Smooth muscle cell (in vitro differentiated cells): ENCODE results near the gene ORMDL2. TPM values are rescaled to one million over a fixed set of nuclear protein-coding genes. Genes with fewer than 3 reads are reported as not detected.
"Not testable (repeated sequence)": the region's sequence is repeated elsewhere in the genome, so short reads cannot be mapped to it uniquely, and the experiment has no call there.

Experiments
- DNase-seq: peaks from one replicate; lab custom pipeline; 2025; ENCODE audit not compliant: unreplicated experiment; lab: John Stamatoyannopoulos, UW
- H2AFZ ChIP-seq: fragments of 200-600 bp; sonication (generic); 2 replicates; pipeline ENCODE4 v1.6.0; 2016; ENCODE audit warnings: antibody characterized with exemption, low read depth, mild to moderate bottlenecking
- H3F3A ChIP-seq: fragments of 200-600 bp; sonication (generic); 2 replicates; pipeline ENCODE4 v1.6.0; 2017; ENCODE audit warnings: antibody characterized with exemption, low read depth
- H3K27ac ChIP-seq: fragments of 200-600 bp; sonication (generic); 2 replicates; pipeline ENCODE4 v1.5.1; 2016; ENCODE audit warnings: low read depth, mild to moderate bottlenecking
- H3K27me3 ChIP-seq: fragments of 200-600 bp; sonication (generic); 2 replicates; pipeline ENCODE4 v1.6.1; 2016; ENCODE audit warnings: low read depth, mild to moderate bottlenecking
- H3K36me3 ChIP-seq: fragments of 200-600 bp; sonication (generic); 2 replicates; pipeline ENCODE4 v1.5.1; 2016; ENCODE audit warnings: low read depth
- H3K4me1 ChIP-seq: fragments of 200-600 bp; sonication (generic); 2 replicates; pipeline ENCODE4 v1.5.1; 2016; ENCODE audit warnings: low read depth
- H3K4me2 ChIP-seq: fragments of 200-600 bp; sonication (generic); 2 replicates; pipeline ENCODE4 v1.6.0; 2016; ENCODE audit warnings: mild to moderate bottlenecking
- H3K4me3 ChIP-seq: fragments of 200-600 bp; sonication (generic); 2 replicates; pipeline ENCODE4 v1.5.1; 2016; ENCODE audit warnings: mild to moderate bottlenecking
- H3K79me2 ChIP-seq: fragments of 200-600 bp; sonication (generic); 2 replicates; pipeline ENCODE4 v1.6.0; 2016; ENCODE audit warnings: low read depth, mild to moderate bottlenecking
- H3K9ac ChIP-seq: fragments of 200-600 bp; sonication (generic); 2 replicates; pipeline ENCODE4 v1.6.0; 2016; ENCODE audit warnings: low read depth
- H3K9me3 ChIP-seq: fragments of 200-600 bp; sonication (generic); replicated peaks from 2 replicates; pipeline ENCODE4 v1.5.1; 2016; ENCODE audit warnings: low read depth
- H4K20me1 ChIP-seq: fragments of 200-600 bp; sonication (generic); 2 replicates; pipeline ENCODE4 v1.6.0; 2016; ENCODE audit warnings: low read depth
- WGBS: methylation state at CpG from one replicate; pipeline ENCODE4 v1.1.7; 2016; ENCODE audit warnings: low lambda C conversion rate; 5-methylcytosine and 5-hydroxymethylcytosine counted together
- polyA plus RNA-seq: library from polyadenylated mRNA; unstranded; fragments of >200 nt; fragmentation: Nextera tagmentation; extraction: Ambion mirVana; gene quantifications from 2 replicates; pipeline ENCODE4 v1.2.1, GENCODE V29; 2016
- total RNA-seq: library from RNA; depleted of rRNA; stranded (reverse); fragments of >200 nt; gene quantifications from 2 replicates; pipeline ENCODE4 v1.2.3, GENCODE V29; 2014
- TF ChIP-seq, protein P1 (sequence below): fragments of 200-600 bp; sonication (generic); IDR thresholded peaks from 2 replicates; pipeline ENCODE4 v1.5.1; 2017; ENCODE audit warnings: borderline replicate concordance, mild to moderate bottlenecking, antibody characterized with exemption; ENCODE audit not compliant: insufficient read depth, poor library complexity, severe bottlenecking

The ORMDL2 gene
- total and polyA plus RNA-seq, 2 experiments from 2014 or later: 32.5 to 79.5 TPM

DNA sequence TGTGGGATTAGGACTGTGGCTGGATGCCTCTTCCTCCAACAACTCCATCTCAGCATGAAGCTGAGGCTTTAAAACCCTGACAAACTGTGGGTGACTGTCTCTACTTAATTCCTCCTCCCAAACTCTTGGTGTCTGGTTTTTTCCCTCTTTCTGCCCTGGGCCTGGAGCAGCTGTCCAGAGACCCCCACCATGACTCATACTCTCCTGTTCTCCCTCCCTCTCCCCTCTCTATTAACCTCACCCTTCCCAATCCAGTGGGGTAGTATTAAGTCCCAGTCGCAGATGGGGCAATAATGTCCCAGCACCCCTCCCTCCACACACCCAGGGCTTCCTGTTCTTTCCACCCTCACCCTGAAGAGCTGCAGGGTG is 13.6 kb downstream of the ORMDL2 start:
- H3K9me3 ChIP-seq: no peaks in the 10 kb centered on the region
- H3K4me1 ChIP-seq: peaks cover 19% of the 10 kb centered on the region
- DNase-seq: no peak
- peaks cover 21% of the 10 kb centered on the region for H3K79me2 ChIP-seq
- no peaks in the 10 kb centered on the region for H4K20me1 ChIP-seq
- H2AFZ ChIP-seq: no peak overlapping the region
- peak overlapping the region; percentile 95 for H3K27ac ChIP-seq
- H3K27me3 ChIP-seq: no peaks in the 10 kb centered on the region
- H3K4me3 ChIP-seq: peak overlapping the region; percentile 85
- H3K36me3 ChIP-seq: no peaks in the 10 kb centered on the region
- TF ChIP-seq, protein P1, sequence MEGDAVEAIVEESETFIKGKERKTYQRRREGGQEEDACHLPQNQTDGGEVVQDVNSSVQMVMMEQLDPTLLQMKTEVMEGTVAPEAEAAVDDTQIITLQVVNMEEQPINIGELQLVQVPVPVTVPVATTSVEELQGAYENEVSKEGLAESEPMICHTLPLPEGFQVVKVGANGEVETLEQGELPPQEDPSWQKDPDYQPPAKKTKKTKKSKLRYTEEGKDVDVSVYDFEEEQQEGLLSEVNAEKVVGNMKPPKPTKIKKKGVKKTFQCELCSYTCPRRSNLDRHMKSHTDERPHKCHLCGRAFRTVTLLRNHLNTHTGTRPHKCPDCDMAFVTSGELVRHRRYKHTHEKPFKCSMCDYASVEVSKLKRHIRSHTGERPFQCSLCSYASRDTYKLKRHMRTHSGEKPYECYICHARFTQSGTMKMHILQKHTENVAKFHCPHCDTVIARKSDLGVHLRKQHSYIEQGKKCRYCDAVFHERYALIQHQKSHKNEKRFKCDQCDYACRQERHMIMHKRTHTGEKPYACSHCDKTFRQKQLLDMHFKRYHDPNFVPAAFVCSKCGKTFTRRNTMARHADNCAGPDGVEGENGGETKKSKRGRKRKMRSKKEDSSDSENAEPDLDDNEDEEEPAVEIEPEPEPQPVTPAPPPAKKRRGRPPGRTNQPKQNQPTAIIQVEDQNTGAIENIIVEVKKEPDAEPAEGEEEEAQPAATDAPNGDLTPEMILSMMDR: no peak
- H3K9ac ChIP-seq: peak overlapping the region; percentile 95
- H3K4me2 ChIP-seq: peak overlapping the region; percentile 98
- H3F3A ChIP-seq: no peaks in the 10 kb centered on the region
- 7% methylated on average over 1 of the region's 1 CpG for WGBS

DNA sequence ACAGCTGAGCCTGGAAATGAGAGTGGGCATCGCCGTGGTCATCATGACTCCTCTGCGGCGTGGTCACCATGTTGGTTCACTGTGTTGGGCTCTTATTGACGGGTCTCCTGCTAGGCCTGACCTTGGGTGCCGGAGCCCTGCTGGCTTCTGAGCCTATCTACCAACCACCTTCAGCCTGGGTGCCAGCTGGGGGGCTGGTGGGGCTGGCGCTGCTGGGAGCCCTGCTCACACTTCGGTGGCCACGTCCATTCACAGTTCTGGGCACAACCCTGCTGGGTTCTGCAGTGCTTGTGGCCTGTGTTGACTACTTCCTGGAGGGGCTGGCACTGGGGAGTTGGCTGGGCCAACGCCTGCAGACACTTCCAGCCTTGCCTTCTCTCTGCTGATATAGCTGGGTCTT is 15.2 kb downstream of the ORMDL2 start:
- no peaks in the 10 kb centered on the region for H4K20me1 ChIP-seq
- H3K9me3 ChIP-seq: no peaks in the 10 kb centered on the region
- no peaks in the 10 kb centered on the region for H3K36me3 ChIP-seq
- no peaks in the 10 kb centered on the region for H3K27me3 ChIP-seq
- DNase-seq: no peak
- H3K9ac ChIP-seq: no peak overlapping the region
- H3K4me2 ChIP-seq: no peak overlapping the region
- peaks cover 13% of the 10 kb centered on the region for H3K4me1 ChIP-seq
- no peak overlapping the region for H2AFZ ChIP-seq
- H3K79me2 ChIP-seq: peaks cover 12% of the 10 kb centered on the region
- no peak overlapping the region for H3K27ac ChIP-seq
- no peaks in the 10 kb centered on the region for H3F3A ChIP-seq
- TF ChIP-seq, protein P1: no peak
- 95% methylated on average over 10 of the region's 10 CpGs for WGBS
- no peak overlapping the region for H3K4me3 ChIP-seq

DNA sequence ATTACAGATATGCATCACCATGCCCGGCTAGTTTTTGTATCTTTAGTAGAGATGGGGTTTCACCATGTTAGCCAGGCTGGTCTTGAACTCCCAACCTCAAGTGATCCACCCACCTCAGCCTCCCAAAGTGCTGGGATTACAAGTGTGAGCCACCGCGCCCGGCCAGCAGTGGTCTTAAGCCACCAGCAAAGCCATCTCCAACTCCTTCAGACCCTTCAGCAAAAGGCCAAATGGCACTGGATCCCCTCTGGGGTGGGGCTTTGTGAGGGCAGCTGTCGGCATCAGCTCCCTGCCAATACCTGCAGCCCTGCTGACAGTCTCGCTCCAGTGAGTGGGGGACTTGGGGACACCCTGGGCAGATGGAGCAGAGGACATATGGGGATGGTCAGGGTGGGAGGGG is 16.6 kb downstream of the ORMDL2 start:
- not testable (repeated sequence) for H3K4me3 ChIP-seq, H3K9ac ChIP-seq, H3K27me3 ChIP-seq, H3K36me3 ChIP-seq, H3K79me2 ChIP-seq, DNase-seq, H3F3A ChIP-seq, H2AFZ ChIP-seq, H3K4me2 ChIP-seq, H3K9me3 ChIP-seq, H3K4me1 ChIP-seq, H4K20me1 ChIP-seq, H3K27ac ChIP-seq
- WGBS: 82% methylated on average over 6 of the region's 6 CpGs

DNA sequence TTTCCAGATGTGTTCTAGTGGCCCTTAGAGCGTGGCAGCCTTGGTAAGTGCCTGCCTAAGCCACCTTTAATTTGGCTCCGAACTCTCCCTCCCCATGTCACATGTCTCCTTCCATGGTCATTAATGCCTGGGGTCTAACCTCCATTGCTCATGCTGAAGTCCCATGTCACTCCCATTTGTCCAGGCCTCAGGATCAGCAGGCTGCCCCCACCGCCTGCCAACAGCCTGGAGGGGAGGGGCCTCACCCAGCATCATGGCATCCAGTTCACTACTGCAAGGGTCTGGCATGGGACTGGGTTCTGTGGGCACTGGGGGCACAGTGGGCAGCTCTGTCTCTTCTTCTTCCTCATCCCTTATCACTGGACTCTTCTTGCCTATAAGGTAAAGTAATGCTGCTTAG is 20.5 kb downstream of the ORMDL2 start:
- Histone ChIP-seq H3K27me3 (no peaks in the 10 kb centered on the region), H3K27ac (no peak overlapping the region), H3K4me1 (peaks cover 7% of the 10 kb centered on the region), H3K4me3 (no peak overlapping the region), H3K9me3 (no peaks in the 10 kb centered on the region), H2AFZ (no peak overlapping the region), H3F3A (peaks cover 4% of the 10 kb centered on the region), H3K36me3 (no peaks in the 10 kb centered on the region), H4K20me1 (no peaks in the 10 kb centered on the region), H3K79me2 (peaks cover 8% of the 10 kb centered on the region), H3K4me2 (no peak overlapping the region), H3K9ac (no peak overlapping the region)
- TF ChIP-seq, protein P1: no peak
- DNase-seq: no peak
- 96% methylated on average over 3 of the region's 3 CpGs for WGBS
